Smooth muscle cell (in vitro differentiated cells): ENCODE results near the gene TMC1. TPM values are rescaled to one million over a fixed set of nuclear protein-coding genes. Genes with fewer than 3 reads are reported as not detected.

Experiments used
- DNase-seq: peaks from one replicate; lab custom pipeline; 2025; ENCODE audit not compliant: unreplicated experiment; lab: John Stamatoyannopoulos, UW
- H2AFZ ChIP-seq: fragments of 200-600 bp; sonication (generic); 2 replicates; pipeline ENCODE4 v1.6.0; 2016; ENCODE audit warnings: antibody characterized with exemption, low read depth, mild to moderate bottlenecking
- H3F3A ChIP-seq: fragments of 200-600 bp; sonication (generic); 2 replicates; pipeline ENCODE4 v1.6.0; 2017; ENCODE audit warnings: antibody characterized with exemption, low read depth
- H3K27ac ChIP-seq: fragments of 200-600 bp; sonication (generic); 2 replicates; pipeline ENCODE4 v1.5.1; 2016; ENCODE audit warnings: low read depth, mild to moderate bottlenecking
- H3K27me3 ChIP-seq: fragments of 200-600 bp; sonication (generic); 2 replicates; pipeline ENCODE4 v1.6.1; 2016; ENCODE audit warnings: low read depth, mild to moderate bottlenecking
- H3K36me3 ChIP-seq: fragments of 200-600 bp; sonication (generic); 2 replicates; pipeline ENCODE4 v1.5.1; 2016; ENCODE audit warnings: low read depth
- H3K4me1 ChIP-seq: fragments of 200-600 bp; sonication (generic); 2 replicates; pipeline ENCODE4 v1.5.1; 2016; ENCODE audit warnings: low read depth
- H3K4me2 ChIP-seq: fragments of 200-600 bp; sonication (generic); 2 replicates; pipeline ENCODE4 v1.6.0; 2016; ENCODE audit warnings: mild to moderate bottlenecking
- H3K4me3 ChIP-seq: fragments of 200-600 bp; sonication (generic); 2 replicates; pipeline ENCODE4 v1.5.1; 2016; ENCODE audit warnings: mild to moderate bottlenecking
- H3K79me2 ChIP-seq: fragments of 200-600 bp; sonication (generic); 2 replicates; pipeline ENCODE4 v1.6.0; 2016; ENCODE audit warnings: low read depth, mild to moderate bottlenecking
- H3K9ac ChIP-seq: fragments of 200-600 bp; sonication (generic); 2 replicates; pipeline ENCODE4 v1.6.0; 2016; ENCODE audit warnings: low read depth
- H3K9me3 ChIP-seq: fragments of 200-600 bp; sonication (generic); replicated peaks from 2 replicates; pipeline ENCODE4 v1.5.1; 2016; ENCODE audit warnings: low read depth
- H4K20me1 ChIP-seq: fragments of 200-600 bp; sonication (generic); 2 replicates; pipeline ENCODE4 v1.6.0; 2016; ENCODE audit warnings: low read depth
- CTCF ChIP-seq: fragments of 200-600 bp; sonication (generic); IDR thresholded peaks from 2 replicates; pipeline ENCODE4 v1.5.1; 2017; ENCODE audit warnings: borderline replicate concordance, mild to moderate bottlenecking, antibody characterized with exemption; ENCODE audit not compliant: insufficient read depth, poor library complexity, severe bottlenecking
- WGBS: methylation state at CpG from one replicate; pipeline ENCODE4 v1.1.7; 2016; ENCODE audit warnings: low lambda C conversion rate; 5-methylcytosine and 5-hydroxymethylcytosine counted together
- polyA plus RNA-seq: library from polyadenylated mRNA; unstranded; fragments of >200 nt; fragmentation: Nextera tagmentation; extraction: Ambion mirVana; gene quantifications from 2 replicates; pipeline ENCODE4 v1.2.1, GENCODE V29; 2016
- total RNA-seq: library from RNA; depleted of rRNA; stranded (reverse); fragments of >200 nt; gene quantifications from 2 replicates; pipeline ENCODE4 v1.2.3, GENCODE V29; 2014

TMC1 gene
- total and polyA plus RNA-seq, 2 experiments from 2014 or later: not detected

- Histone ChIP-seq H3K4me1 (no peaks in the 10 kb centered on the region), H3K27me3 (no peaks in the 10 kb centered on the region), H2AFZ (peak overlapping the region; percentile 40), H3K4me2 (no peak overlapping the region), H3K9ac (no peak overlapping the region), H3K9me3 (no peaks in the 10 kb centered on the region), H3K4me3 (no peak overlapping the region), H3K36me3 (no peaks in the 10 kb centered on the region), H4K20me1 (no peaks in the 10 kb centered on the region), H3K79me2 (no peaks in the 10 kb centered on the region), H3K27ac (no peak overlapping the region), H3F3A (no peaks in the 10 kb centered on the region)
- no peak for TF ChIP-seq CTCF
- WGBS: 91% methylated on average over 3 of the region's 3 CpGs
- DNase-seq: no peak
Measured at GRCh38 chr9:72789885-72790284, 268.5 kb downstream of the TMC1 start.

GRCh38 chr9:72790989-72791388, 269.6 kb downstream of the TMC1 start:
- H2AFZ ChIP-seq: no peak overlapping the region
- H3K9ac ChIP-seq: no peak overlapping the region
- H3K9me3 ChIP-seq: no peaks in the 10 kb centered on the region
- no peaks in the 10 kb centered on the region for H3K4me1 ChIP-seq
- 93% methylated on average over 4 of the region's 4 CpGs for WGBS
- H3K4me2 ChIP-seq: no peak overlapping the region
- H3K4me3 ChIP-seq: no peak overlapping the region
- no peaks in the 10 kb centered on the region for H3K27me3 ChIP-seq
- H3K79me2 ChIP-seq: no peaks in the 10 kb centered on the region
- H3K27ac ChIP-seq: no peak overlapping the region
- no peaks in the 10 kb centered on the region for H4K20me1 ChIP-seq
- H3K36me3 ChIP-seq: no peaks in the 10 kb centered on the region
- H3F3A ChIP-seq: no peaks in the 10 kb centered on the region
- TF ChIP-seq CTCF: no peak
- DNase-seq: no peak

DNA sequence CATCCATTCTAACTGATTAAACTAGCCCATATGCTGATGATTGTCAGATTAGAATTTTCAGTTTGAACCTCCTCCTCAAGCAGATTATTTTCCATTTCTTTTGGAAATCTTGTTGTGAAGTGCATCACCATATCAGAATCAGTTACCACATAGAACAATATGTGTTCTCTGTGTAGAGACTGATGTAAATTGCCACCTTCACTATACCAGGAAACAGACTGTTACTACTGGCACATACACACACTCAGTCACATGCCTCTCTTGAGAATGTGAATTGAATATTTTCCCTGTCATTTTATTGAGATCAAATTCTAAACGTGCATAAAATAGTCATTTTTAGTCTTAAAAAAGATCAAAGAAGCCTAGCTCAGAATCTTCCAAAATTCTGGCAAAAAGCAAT, 270.0 kb downstream of the TMC1 start:
- 91% methylated on average over 1 of the region's 1 CpG for WGBS
- Histone ChIP-seq H3K27ac (no peak overlapping the region), H3K4me1 (no peaks in the 10 kb centered on the region), H3K4me3 (no peak overlapping the region), H3F3A (no peaks in the 10 kb centered on the region), H3K4me2 (no peak overlapping the region), H3K27me3 (no peaks in the 10 kb centered on the region), H2AFZ (no peak overlapping the region), H3K9ac (no peak overlapping the region), H3K9me3 (no peaks in the 10 kb centered on the region), H4K20me1 (no peaks in the 10 kb centered on the region), H3K79me2 (no peaks in the 10 kb centered on the region), H3K36me3 (no peaks in the 10 kb centered on the region)
- no peak for TF ChIP-seq CTCF
- no peak for DNase-seq

DNA sequence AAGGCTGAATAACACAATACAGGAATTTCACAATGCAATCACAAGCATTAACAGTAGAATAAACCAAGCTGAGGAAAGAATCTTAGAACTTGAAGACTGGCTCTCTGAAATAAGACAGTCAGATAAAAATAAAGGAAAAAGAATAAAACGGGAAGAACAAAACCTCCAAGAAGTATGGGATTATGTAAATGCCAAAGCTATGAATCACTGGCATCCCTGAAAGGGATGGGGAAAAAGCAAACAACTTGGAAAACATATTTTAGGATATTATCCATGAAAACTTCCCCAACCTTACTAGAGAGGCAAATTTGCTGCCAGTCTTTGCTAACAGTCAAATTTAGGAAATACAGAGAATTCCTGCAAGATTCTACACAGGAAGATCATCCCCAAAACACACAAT, 273.5 kb downstream of the TMC1 start:
- DNase-seq: no peak
- Histone ChIP-seq H3K4me2 (no peak overlapping the region), H3K9ac (no peak overlapping the region), H3K9me3 (no peaks in the 10 kb centered on the region), H3K27ac (no peak overlapping the region), H3K36me3 (no peaks in the 10 kb centered on the region), H3F3A (no peaks in the 10 kb centered on the region), H2AFZ (no peak overlapping the region), H3K27me3 (no peaks in the 10 kb centered on the region), H3K79me2 (no peaks in the 10 kb centered on the region), H3K4me1 (no peaks in the 10 kb centered on the region), H4K20me1 (no peaks in the 10 kb centered on the region), H3K4me3 (no peak overlapping the region)
- WGBS: 45% methylated on average over 1 of the region's 1 CpG
- no peak for TF ChIP-seq CTCF
